Measurements from ENCODE around the gene PIKFYVE.
"Not testable (repeated sequence)": the region's sequence is repeated elsewhere in the genome, so short reads cannot be mapped to it uniquely, and the experiment has no call there.

PIKFYVE gene

GRCh38 chr2:208265801-208266552 lies at the start of gene PIKFYVE:
Gene PIKFYVE, plus strand, starts transcription at chr2:208266255. Its CDS starts 5,265 bp downstream, at chr2:208271520.
- peak; percentile 75 for DNase-seq (ENCODE audit: low read depth, low spot score)

DNA sequence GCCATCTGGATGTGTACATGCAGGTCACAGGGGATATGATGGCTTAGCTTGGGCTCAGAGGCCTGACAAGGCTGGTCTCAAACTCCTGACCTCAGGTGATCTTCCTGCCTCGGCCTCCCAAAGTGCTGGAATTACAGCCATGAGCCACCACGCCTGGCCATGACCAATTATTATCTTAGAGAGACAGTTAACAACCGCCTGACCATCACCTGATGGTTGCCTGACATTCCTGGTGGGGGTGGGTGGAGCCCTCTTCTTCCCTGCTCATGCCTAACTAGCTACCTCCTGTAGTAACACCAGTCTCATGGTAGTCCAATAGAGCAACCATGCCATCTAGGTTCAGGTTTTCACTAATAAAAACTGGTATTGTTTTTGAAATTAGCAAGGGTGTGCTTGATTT lies 44.2 kb upstream of the PIKFYVE start:
- DNase-seq (ENCODE audit: low read depth, low spot score): not testable (repeated sequence)

- DNase-seq (ENCODE audit: low read depth, low spot score): no peak
These were observed 43.7 kb upstream of the PIKFYVE start for GRCh38 chr2:208222351-208222750.

DNA sequence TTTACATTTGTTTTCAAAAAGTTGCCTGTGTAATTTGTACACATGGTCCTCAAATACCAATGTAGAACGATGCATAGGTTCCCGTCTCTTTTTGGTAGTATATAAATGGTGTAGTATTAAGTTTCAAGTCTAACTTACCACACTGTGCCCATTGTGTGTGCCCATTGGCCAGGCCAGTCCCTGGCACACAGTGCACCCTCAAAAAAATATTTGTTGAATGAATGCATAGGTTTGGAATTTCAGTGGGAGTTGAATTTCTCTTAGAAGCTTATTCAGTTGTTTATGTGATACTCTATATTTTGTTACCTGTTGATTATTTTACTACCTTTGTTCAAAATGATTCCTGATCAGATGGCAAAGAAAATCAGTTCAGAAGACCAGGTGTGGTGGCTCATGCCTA lies 41.3 kb upstream of the PIKFYVE start:
- no peak for DNase-seq (ENCODE audit: low read depth, low spot score)

GRCh38 chr2:208227581-208228232 lies 38.3 kb upstream of the PIKFYVE start:
- DNase-seq (ENCODE audit: low read depth, low spot score): no peak

DNA sequence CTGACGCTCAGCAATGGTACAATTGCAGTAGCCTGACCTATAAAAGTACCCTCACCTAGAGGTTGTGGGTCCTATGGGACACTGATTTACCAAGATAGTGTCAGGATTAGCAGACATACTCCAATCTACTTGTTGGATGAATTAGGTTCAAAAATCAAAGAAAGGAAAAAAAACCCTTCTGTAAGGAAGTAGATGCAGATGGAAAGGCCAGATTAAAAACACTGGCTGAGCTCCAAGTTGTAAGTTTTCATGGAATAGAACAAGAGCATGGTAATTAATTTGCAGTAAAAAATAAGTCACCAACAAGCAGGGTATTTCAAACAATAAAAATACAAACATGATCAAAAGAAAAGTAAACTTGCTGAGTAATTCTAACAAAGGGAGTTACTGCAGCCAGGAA lies 37.6 kb upstream of the PIKFYVE start:
- no peak for DNase-seq (ENCODE audit: low read depth, low spot score)

- DNase-seq (ENCODE audit: low read depth, low spot score): no peak
These were observed 31.3 kb upstream of the PIKFYVE start for GRCh38 chr2:208234786-208235185.

DNA sequence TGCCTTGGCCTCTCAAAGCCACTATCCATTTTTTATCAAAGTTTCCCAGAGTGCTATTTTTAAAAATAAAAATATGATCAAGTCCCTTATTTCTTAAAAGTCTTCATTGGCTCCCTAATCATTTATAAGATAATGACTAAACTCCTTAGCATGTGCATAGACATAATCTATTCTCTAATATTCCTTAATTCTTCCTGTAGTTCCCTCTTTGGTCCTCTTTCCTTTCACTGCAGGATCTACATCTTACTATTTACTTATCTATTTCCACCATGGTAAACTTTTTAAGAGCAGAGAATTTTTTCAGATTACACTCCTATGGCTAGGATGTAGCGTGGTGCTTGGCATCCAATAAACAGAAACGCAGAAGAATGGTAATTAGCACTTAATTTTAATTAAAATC lies 30.2 kb upstream of the PIKFYVE start:
- no peak for DNase-seq (ENCODE audit: low read depth, low spot score)

DNA sequence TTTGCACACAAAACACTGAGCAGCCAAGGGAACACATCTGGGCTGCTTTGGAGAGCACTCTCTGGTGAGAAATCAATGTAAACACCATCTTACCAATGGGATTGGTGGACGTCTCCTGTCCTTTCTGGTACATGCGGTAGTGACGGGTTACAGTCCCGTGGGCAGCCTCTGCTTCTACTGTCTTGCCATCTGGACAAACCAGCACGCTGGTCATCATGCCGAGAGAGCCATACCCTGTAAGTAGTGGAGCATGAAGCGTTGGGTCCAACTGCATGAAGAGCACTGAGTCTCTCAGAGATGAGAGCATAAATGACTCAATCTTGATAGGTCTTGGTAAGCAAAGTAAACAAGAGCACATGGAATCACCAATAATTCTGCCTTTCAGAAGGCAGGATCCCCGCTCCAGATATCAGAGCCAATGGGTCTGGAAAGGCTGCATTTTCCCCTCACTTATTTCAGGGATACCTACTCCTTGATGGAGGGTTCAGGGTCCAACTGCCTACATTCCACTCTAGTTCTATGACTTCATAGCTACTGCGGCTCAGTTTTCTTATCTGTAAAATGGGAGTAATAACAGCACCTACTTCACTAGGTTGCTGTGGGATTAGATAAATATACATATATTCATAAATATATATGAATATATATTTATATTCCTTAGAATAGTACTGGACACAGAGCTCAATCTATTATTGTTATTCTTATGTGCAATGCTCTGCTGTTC lies 26.1 kb upstream of the PIKFYVE start:
- DNase-seq (ENCODE audit: low read depth, low spot score): no peak

GRCh38 chr2:208240619-208241209 lies 25.3 kb upstream of the PIKFYVE start:
- no peak for DNase-seq (ENCODE audit: low read depth, low spot score)

DNA sequence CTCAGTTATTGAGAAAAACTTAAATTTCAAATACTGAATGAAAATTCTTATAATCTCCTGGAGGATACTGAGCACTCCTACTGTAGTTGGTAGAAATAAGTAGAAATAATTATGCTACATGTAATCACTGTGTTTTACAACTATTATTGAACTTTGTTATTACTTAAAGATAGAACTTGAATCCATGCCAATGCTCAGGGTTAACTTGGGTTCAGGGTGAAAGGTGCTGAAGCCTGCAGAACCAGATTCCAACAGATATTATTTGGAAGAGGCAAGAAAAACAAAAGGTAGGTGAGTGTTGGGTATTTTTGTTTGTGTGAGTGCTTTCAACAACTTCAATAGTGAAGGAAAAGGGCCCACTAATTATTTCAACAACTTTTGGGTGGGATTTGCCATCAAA lies 21.6 kb upstream of the PIKFYVE start:
- DNase-seq (ENCODE audit: low read depth, low spot score): no peak

GRCh38 chr2:208245746-208246145 lies 20.3 kb upstream of the PIKFYVE start:
- no peak for DNase-seq (ENCODE audit: low read depth, low spot score)

GRCh38 chr2:208248601-208249000 lies 17.5 kb upstream of the PIKFYVE start:
- no peak for DNase-seq (ENCODE audit: low read depth, low spot score)

DNA sequence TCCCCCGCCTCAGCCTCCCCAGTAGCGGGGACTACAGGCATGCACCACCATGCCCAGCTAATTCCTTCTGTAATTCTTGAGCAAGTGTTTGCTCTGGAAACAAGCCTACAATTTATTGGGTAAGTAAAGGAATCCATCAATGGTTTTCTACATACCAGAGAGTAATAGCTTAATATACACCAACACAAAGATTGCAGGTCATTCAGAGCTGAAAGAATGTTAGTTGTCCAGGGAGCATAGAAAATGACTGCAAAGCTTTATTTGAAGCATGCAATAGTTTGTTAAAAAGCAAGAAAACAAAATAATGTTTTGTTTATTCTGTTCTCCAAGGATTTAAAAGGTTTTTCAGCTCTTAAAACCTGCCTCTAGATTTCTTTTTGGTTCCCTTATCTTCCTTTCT lies 16.8 kb upstream of the PIKFYVE start:
- no peak for DNase-seq (ENCODE audit: low read depth, low spot score)

GRCh38 chr2:208250388-208250787 lies 15.7 kb upstream of the PIKFYVE start:
- no peak for DNase-seq (ENCODE audit: low read depth, low spot score)

DNA sequence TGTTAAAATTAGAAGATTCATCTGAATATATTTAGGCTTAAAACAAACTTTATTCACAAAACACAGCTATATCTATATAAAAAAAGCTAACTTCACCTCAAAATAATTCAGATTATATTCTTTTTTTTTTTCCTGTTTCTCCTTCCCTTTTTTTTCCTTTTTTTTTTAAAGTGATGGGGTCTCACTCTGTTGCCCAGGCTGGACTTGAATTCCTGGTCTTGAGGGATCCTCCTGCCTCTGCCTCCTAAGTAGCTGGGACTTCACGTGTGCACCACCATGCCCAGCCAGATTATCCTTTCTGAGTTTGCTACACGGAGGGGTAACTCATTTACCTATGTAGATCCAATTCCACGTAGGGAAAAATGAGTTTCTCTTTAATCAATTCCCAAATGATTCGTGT lies 15.0 kb upstream of the PIKFYVE start:
- DNase-seq (ENCODE audit: low read depth, low spot score): no peak

DNA sequence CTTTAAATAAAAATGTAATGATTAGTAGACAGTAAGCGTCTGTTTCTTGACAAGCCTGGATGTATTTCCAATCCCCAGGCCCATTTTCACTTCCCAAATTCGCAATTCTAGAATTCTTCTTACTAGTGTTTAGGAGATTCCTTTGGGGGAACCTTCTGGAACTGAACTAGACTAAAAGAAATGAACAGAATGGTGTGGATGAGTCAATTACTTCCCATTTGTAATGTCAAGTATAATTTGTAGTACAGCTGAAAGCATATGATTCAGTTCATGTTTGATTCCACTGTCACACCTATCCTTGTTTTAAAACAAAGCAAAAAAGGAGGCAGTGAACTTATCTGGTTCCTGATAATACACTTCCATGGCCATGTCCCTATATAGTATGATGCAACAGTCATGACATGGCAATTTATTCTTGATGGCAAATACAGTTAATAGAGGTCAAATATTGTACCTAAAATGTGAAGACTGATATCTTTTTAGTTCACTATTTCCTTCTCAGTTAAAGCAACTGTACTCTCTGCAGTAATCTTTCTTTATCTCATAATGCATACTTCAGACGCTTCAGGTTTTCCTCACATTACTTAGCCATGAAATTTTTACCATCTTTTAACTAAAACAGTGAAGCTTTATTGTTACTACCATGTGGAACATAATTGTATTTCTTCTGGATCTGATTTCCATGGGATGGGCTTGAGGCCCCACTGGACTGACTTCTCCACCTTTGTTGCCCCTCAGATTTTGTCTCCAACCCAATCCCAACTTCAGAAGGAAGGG lies 13.2 kb upstream of the PIKFYVE start:
- DNase-seq (ENCODE audit: low read depth, low spot score): no peak

GRCh38 chr2:208253600-208254117 lies 12.4 kb upstream of the PIKFYVE start:
- no peak for DNase-seq (ENCODE audit: low read depth, low spot score)

DNA sequence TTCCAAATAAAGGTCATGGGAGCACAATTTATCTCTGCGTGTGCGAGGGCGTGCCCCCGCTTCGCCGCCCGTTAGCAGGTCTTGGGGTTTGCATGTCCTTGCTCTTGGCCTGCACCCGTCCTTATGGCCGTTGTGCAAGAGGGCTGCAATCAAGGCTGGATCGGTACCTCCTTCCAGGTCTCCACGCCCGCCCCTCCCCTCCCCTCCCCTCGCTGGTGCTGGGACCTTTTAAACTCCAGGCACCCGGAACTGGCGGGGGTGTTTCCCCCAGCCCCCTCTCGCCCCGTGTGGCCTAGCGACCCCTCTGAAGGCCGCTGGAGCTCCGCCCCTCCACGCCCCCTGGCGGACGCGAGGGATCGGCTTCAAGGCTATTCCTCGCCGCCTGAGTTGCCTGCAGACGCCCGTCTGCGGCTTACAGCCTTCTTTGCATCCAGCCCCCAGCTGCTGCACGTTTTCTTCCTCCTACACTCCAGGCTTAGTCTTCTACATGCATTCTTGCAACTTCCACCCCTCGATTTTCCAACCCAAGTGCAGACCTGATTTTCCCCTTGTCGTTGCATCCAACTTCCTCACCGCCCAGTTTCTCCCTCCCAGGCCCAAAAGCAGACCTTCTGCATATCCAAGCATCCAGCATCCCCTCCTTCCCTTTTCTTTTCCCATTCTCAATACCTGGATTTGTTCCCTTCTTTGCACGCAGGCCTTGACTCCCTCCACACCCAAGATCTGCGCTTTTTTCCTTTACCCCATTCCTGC lies 11.8 kb upstream of the PIKFYVE start:
- DNase-seq (ENCODE audit: low read depth, low spot score): peak; percentile 48

DNA sequence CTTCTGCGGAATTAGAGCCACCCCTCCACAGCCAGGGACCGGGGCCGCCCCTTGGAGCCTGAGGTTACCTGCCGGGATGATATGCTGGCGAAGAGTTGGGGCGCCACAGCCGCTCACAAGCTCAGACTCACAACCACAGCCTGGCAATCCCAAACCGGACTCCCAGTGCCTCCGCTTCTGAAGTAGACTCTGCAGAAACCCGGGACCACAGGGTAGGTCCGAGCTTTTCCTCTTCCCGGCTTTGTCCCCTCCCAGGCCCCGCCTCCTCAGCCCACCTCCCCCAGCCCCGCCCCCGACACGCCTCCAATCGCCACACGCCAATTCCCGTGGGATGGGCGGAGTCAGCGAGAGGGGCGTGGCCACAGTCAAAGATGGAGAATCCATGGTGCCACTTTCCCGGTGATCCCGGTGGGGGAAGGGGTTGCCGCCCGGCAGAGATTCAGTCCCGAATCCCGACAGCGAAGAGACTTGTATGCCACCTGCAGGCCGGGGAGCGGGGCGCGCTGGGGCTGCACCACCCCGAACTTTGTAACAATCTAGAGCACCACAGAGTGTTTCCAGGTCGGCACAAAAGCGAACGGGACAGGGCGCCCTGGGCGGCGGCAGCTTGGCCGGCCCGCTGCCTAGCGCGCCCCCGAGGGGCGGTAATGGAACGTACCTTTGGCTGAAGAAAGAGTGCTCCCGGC lies 11.0 kb upstream of the PIKFYVE start, which contains the start of gene IDH1:
Gene IDH1, minus strand, starts transcription at position 201 of the 686 bp plus-strand sequence. CDS start 3,520 bp downstream, outside the sequence.
- DNase-seq (ENCODE audit: low read depth, low spot score): peak; percentile 88
